ENCODE results near the gene NCAPG. TPM values are rescaled to one million over a fixed set of nuclear protein-coding genes. Genes with fewer than 3 reads are reported as not detected.
"Not testable (repeated sequence)": the region's sequence is repeated elsewhere in the genome, so short reads cannot be mapped to it uniquely, and the experiment has no call there.

NCAPG gene
- total RNA-seq, 4 donors from 2014 or later: 0.17 to 0.98 (median 0.71) TPM; not detected in 1

DNA sequence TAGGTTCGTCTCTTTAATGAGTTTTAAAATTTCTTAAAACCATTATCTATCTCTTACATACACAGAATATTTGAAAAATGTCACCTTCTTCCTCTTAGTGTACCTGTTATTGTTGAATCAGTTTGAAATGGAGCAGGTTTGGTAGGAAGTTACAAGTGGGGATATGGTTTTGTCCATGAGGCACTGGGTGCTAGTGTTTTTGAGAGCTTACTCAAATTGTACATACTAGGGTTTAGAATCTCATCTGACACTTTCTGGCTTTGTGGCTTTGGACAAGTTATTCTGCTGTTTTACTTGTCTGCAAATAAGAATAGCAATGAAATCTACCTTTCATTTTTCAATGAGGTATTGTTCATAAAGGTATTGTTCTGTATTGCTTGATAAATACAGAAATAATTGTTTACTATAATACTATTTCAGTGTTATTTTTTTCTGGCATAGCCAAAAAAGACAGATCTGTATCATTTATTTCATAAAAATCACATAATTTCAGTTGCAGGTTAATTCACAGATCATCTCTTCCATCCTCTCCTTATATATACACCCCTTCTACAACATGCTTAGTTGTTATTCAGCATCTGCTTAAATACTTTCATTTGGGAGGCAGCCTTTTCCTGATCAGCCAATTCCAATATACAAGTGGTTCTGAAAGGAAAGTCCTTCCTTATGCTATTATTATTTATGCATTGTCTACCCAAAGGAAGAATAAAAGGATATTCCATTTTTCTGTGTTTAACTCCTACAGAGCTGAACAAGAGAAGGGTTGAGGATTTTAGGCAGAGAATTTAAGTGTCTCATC lies 13.3 kb downstream of the NCAPG start:
- Histone ChIP-seq H3K27me3 (no peaks in the 10 kb centered on the region), H3K4me1 (no peaks in the 10 kb centered on the region), H3K4me3 (no peak overlapping the region), H3K9me3 (no peaks in the 10 kb centered on the region), H3K27ac (replicated peaks in 1 of 4) (no peak overlapping the region), H3K36me3 (no peaks in the 10 kb centered on the region)
- 92% methylated on average over 1 of the region's 1 CpG for WGBS
- DNase-seq (ENCODE audit: extremely low spot score): no peak
- intact Hi-C loops (cut with DNase I): loop anchor here (10.0 kb wide), 1 partner anchor 541 kb away; no protein-coding TSS in a partner anchor
- TF ChIP-seq POLR2A (IDR thresholded peaks at IDR 0.05; ENCODE audit: low read depth): no peak
- TF ChIP-seq, protein P1, sequence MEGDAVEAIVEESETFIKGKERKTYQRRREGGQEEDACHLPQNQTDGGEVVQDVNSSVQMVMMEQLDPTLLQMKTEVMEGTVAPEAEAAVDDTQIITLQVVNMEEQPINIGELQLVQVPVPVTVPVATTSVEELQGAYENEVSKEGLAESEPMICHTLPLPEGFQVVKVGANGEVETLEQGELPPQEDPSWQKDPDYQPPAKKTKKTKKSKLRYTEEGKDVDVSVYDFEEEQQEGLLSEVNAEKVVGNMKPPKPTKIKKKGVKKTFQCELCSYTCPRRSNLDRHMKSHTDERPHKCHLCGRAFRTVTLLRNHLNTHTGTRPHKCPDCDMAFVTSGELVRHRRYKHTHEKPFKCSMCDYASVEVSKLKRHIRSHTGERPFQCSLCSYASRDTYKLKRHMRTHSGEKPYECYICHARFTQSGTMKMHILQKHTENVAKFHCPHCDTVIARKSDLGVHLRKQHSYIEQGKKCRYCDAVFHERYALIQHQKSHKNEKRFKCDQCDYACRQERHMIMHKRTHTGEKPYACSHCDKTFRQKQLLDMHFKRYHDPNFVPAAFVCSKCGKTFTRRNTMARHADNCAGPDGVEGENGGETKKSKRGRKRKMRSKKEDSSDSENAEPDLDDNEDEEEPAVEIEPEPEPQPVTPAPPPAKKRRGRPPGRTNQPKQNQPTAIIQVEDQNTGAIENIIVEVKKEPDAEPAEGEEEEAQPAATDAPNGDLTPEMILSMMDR (IDR thresholded peaks at IDR 0.05): no peak
- TF ChIP-seq EP300 (IDR thresholded peaks at IDR 0.05): no peak
- TF ChIP-seq POLR2AphosphoS5 (IDR thresholded peaks at IDR 0.05): no peak

- TF ChIP-seq, protein P1 (IDR thresholded peaks at IDR 0.05): no peak
- TF ChIP-seq POLR2A (IDR thresholded peaks at IDR 0.05; ENCODE audit: low read depth) (no peak), EP300 (IDR thresholded peaks at IDR 0.05) (no peak), POLR2AphosphoS5 (IDR thresholded peaks at IDR 0.05) (no peak)
- H3K36me3 ChIP-seq: no peaks in the 10 kb centered on the region
- no peak overlapping the region for H3K27ac ChIP-seq (replicated peaks in 1 of 4)
- DNase-seq (ENCODE audit: extremely low spot score): no peak
- H3K4me3 ChIP-seq: no peak overlapping the region
- H3K27me3 ChIP-seq: no peaks in the 10 kb centered on the region
- H3K9me3 ChIP-seq: no peaks in the 10 kb centered on the region
- WGBS: 93% methylated on average over 2 of the region's 2 CpGs
- no peaks in the 10 kb centered on the region for H3K4me1 ChIP-seq
- intact Hi-C loops (cut with DNase I): no loop called here
Observed at GRCh38 chr4:17846266-17846665, 35.5 kb downstream of the NCAPG start.

GRCh38 chr4:17850295-17850694 lies 39.5 kb downstream of the NCAPG start:
- H3K4me3 ChIP-seq; H3K36me3 ChIP-seq; H3K9me3 ChIP-seq; DNase-seq (ENCODE audit: extremely low spot score); H3K4me1 ChIP-seq; H3K27ac ChIP-seq (replicated peaks in 1 of 4); H3K27me3 ChIP-seq; intact Hi-C loops (cut with DNase I): not testable (repeated sequence)
- 100% methylated on average over 1 of the region's 1 CpG for WGBS

DNA sequence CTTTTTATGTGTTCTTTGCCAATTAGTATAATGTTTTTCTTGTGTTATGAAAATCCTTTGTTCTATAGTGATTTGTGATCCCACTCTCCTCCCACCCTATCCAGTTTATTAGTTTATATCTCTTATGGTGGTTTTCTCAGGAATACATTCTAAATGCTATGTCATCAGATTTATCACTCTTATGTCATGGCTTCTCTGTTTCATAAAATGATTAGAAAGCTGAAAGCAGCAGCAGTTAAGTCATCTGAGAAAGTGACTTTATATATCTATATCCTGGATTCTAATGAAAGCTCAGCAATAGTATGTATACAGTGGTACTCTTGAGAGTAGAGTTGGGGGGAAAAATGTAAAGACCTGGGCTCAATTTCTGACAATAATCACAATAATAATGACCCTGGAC lies 41.2 kb downstream of the NCAPG start:
- DNase-seq (ENCODE audit: extremely low spot score): no peak
- no peaks in the 10 kb centered on the region for H3K27me3 ChIP-seq
- no peak overlapping the region for H3K4me3 ChIP-seq
- no peaks in the 10 kb centered on the region for H3K9me3 ChIP-seq
- H3K27ac ChIP-seq (replicated peaks in 1 of 4): no peak overlapping the region
- intact Hi-C loops (cut with DNase I): no loop called here
- TF ChIP-seq POLR2AphosphoS5 (IDR thresholded peaks at IDR 0.05) (no peak), POLR2A (IDR thresholded peaks at IDR 0.05; ENCODE audit: low read depth) (no peak)
- H3K36me3 ChIP-seq: no peaks in the 10 kb centered on the region
- H3K4me1 ChIP-seq: no peaks in the 10 kb centered on the region

DNA sequence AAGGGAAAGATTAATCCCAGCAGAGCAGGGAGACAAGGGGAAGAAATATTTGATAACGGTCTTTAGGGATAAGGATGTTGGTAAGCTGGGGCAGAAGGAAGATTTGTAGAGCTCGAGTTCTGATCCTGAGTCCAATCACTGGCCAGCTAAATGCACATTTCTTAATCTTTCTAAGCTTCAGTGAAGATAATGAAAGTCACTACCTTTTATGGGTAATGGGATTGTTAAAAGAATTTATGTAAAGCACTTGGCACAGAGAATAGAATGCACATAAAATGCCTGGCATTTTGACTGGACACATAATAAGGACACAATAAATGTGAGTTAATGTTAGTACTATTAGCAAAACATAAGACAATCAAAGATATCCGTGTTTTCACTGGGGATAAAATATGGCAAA lies 43.3 kb downstream of the NCAPG start:
- no peak for DNase-seq (ENCODE audit: extremely low spot score)
- intact Hi-C loops (cut with DNase I): no loop called here
- Histone ChIP-seq H3K27ac (replicated peaks in 1 of 4) (no peak overlapping the region), H3K36me3 (no peaks in the 10 kb centered on the region), H3K4me1 (no peaks in the 10 kb centered on the region), H3K4me3 (no peak overlapping the region), H3K9me3 (no peaks in the 10 kb centered on the region), H3K27me3 (no peaks in the 10 kb centered on the region)
- WGBS: 79% methylated on average over 3 of the region's 3 CpGs
- TF ChIP-seq POLR2A (IDR thresholded peaks at IDR 0.05; ENCODE audit: low read depth): no peak
- no peak for TF ChIP-seq EP300 (IDR thresholded peaks at IDR 0.05)
- TF ChIP-seq, protein P1 (IDR thresholded peaks at IDR 0.05): no peak
- TF ChIP-seq POLR2AphosphoS5 (IDR thresholded peaks at IDR 0.05): no peak
